Tibial artery (tissue), 4 donors: Measurements from ENCODE around the gene FNDC3B.

Experiments
- DNase-seq, 2 donors: peaks; one replicate each; pipeline ENCODE4 v3.0.0-alpha.2; 2019
- H3K27ac ChIP-seq, 2 donors: fragments of 200-600 bp; sonication (generic) in 1 of 2; 1 replicate in 1 of 2; 2 replicates in 1 of 2; pipeline ENCODE4 v1.5.1; 2018 to 2019; ENCODE audit warnings: mild to moderate bottlenecking in 1 of 2
- H3K27me3 ChIP-seq, 2 donors: fragments of 200-600 bp; sonication (generic) in 1 of 2; one replicate each; pipeline versions ENCODE4 v1.5.1 to v1.6.0; 2016 to 2019
- H3K36me3 ChIP-seq, 3 donors: fragments of 200-600 bp; sonication (generic) in 2 of 3; one replicate each; pipeline ENCODE4 v1.5.1; 2016 to 2019; ENCODE audit warnings: mild to moderate bottlenecking in 2 of 3
- H3K4me1 ChIP-seq, 4 donors: fragments of 200-600 bp; sonication (generic) in 2 of 4; 1 replicate in 3 of 4; 2 replicates in 1 of 4; pipeline ENCODE4 v1.5.1; 2016 to 2019
- H3K4me3 ChIP-seq, 2 donors: fragments of 200-600 bp; sonication (generic) in 1 of 2; 1 replicate in 1 of 2; 2 replicates in 1 of 2; pipeline ENCODE4 v1.5.1; 2018 to 2019; ENCODE audit warnings: mild to moderate bottlenecking in 2 of 2
- H3K9me3 ChIP-seq, 3 donors: fragments of 200-600 bp; sonication (generic) in 1 of 3; one replicate each; pipeline ENCODE4 v1.5.1; 2016 to 2019
- intact Hi-C: fragments of 100-400 bp; cut with DNase I; formaldehyde crosslinking; loops from one replicate; pipeline ENCODE4 v1.15.0; 2023; ENCODE audit warnings: low total_unique reads
- TF ChIP-seq, protein P1 (sequence below), 2 experiments: fragments of 200-600 bp in 1 of 2; fragments of 450-650 bp in 1 of 2; IDR thresholded peaks; one replicate each; pipeline ENCODE4 v1.5.1; 2017 to 2019; ENCODE audit warnings: antibody characterized with exemption in 2 of 2, mild to moderate bottlenecking in 1 of 2, moderate library complexity in 1 of 2

The FNDC3B gene

DNA sequence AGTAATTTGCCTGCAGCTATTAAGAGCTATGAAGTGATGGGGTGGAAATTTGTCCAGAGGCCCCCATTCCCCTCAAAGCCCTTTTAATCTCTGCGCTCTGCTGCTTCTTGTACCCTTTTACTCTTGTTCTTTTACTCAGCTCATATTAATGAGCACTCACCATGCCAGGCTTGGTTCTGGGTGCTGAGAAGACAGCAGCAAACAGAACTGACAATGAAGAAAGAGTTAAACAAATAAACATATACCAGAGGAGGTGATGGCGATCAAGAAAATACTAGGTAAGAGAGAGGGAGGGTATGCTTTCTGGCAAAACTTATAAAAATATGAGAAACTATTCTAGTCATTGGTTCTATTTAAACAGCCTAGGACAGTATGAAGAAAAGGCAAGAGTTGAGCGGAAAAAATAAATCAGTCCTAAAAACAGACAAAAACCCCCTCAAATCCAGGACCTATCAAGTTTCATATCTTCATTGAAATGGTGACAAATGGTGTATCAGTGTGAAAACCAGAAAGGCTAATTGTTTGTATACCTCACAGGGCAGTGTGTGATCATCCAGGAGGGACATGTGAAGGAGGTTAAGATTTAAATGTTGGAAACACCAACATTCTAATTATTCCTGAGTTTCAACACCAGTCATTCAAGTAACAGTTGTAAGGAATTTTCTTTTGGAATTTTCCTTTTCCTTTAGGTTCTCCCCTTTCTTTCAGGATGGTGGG is 144.9 kb downstream of the FNDC3B start:
- Histone ChIP-seq H3K27ac (no peak overlapping the region), H3K9me3 (no peaks in the 10 kb centered on the region), H3K4me1 (peaks cover 0 to 65% (median 20%) of the 10 kb centered on the region in 4 donors), H3K4me3 (no peak overlapping the region), H3K27me3 (no peaks in the 10 kb centered on the region), H3K36me3 (no peaks in the 10 kb centered on the region)
- DNase-seq, result no peak
- TF ChIP-seq, protein P1, sequence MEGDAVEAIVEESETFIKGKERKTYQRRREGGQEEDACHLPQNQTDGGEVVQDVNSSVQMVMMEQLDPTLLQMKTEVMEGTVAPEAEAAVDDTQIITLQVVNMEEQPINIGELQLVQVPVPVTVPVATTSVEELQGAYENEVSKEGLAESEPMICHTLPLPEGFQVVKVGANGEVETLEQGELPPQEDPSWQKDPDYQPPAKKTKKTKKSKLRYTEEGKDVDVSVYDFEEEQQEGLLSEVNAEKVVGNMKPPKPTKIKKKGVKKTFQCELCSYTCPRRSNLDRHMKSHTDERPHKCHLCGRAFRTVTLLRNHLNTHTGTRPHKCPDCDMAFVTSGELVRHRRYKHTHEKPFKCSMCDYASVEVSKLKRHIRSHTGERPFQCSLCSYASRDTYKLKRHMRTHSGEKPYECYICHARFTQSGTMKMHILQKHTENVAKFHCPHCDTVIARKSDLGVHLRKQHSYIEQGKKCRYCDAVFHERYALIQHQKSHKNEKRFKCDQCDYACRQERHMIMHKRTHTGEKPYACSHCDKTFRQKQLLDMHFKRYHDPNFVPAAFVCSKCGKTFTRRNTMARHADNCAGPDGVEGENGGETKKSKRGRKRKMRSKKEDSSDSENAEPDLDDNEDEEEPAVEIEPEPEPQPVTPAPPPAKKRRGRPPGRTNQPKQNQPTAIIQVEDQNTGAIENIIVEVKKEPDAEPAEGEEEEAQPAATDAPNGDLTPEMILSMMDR (IDR thresholded peaks at IDR 0.05), result no peak
- intact Hi-C loops, result no loop called here

DNA sequence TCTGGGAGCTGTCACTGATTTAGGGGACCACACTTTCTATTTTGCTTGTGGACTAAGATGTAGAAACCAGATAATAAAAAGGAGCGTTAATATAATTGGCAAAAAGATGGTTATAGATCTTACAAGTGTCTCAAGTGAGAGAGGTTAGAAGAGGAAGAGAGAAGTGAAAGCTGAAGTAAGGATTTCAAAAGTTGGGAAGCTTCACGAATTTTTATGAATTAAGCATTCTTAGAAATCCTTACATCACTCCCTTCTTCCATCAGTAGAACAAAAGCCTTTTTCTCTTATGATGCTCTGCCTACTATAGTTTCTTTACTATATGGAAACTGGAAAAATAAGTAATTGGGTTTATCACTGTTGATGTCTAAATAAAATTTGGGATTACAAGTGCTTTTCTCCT is 146.5 kb downstream of the FNDC3B start:
- TF ChIP-seq, protein P1 (IDR thresholded peaks at IDR 0.05), result no peak
- intact Hi-C loops, result no loop called here
- Histone ChIP-seq H3K27me3 (no peaks in the 10 kb centered on the region), H3K4me1 (peaks cover 0 to 53% (median 14%) of the 10 kb centered on the region in 4 donors), H3K36me3 (no peaks in the 10 kb centered on the region), H3K4me3 (no peak overlapping the region), H3K27ac (no peak overlapping the region), H3K9me3 (no peaks in the 10 kb centered on the region)
- DNase-seq, result no peak

DNA sequence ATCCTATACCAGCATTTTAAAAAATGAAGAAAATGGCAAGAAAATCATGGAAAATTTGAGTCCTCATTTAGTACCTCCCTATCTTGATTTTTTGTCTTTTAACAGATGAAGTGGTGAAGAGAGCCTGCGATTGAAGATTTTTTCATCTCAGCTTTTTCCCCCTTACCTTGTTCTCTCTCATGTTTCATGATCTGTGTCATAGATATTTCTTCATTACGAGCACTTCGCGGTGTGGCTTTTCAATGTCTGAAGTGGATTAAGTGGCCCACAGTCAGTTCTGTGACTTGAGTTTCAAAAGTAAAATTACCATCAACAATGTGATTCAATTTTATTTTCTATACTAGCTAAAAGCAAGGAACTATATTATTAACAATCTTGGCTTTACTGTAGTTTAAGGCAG is 147.2 kb downstream of the FNDC3B start:
- Histone ChIP-seq H3K27me3 (no peaks in the 10 kb centered on the region), H3K9me3 (no peaks in the 10 kb centered on the region), H3K36me3 (no peaks in the 10 kb centered on the region), H3K4me3 (no peak overlapping the region), H3K27ac (no peak overlapping the region), H3K4me1 (peaks cover 0 to 47% (median 14%) of the 10 kb centered on the region in 4 donors)
- no peak for DNase-seq
- TF ChIP-seq, protein P1 (IDR thresholded peaks at IDR 0.05), result no peak
- intact Hi-C loops, result no loop called here

DNA sequence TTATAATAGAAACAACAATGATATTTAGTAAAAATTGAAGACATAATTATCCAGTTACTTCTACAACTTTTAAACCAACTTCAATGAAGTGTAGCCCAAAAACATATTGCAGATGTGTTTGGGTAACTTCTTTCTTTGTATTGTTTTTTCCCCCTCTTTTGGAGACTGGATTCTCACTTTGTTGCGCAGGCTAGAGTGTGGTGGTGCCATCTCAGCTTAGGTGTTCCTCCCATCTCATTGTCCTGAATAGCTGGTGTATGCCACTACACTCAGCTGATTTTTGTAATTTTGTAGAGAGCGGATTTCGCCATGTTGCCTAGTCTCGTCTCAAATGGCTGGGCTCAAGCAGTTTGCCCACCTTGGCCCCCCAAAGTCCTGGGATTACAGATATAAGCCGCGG is 148.1 kb downstream of the FNDC3B start:
- H3K4me3 ChIP-seq, result no peak overlapping the region
- intact Hi-C loops, result no loop called here
- no peak overlapping the region for H3K27ac ChIP-seq
- no peaks in the 10 kb centered on the region for H3K36me3 ChIP-seq
- H3K9me3 ChIP-seq, result no peaks in the 10 kb centered on the region
- TF ChIP-seq, protein P1 (IDR thresholded peaks at IDR 0.05), result no peak
- peaks cover 0 to 42% (median 5%) of the 10 kb centered on the region in 4 donors for H3K4me1 ChIP-seq
- H3K27me3 ChIP-seq, result no peaks in the 10 kb centered on the region
- no peak for DNase-seq

DNA sequence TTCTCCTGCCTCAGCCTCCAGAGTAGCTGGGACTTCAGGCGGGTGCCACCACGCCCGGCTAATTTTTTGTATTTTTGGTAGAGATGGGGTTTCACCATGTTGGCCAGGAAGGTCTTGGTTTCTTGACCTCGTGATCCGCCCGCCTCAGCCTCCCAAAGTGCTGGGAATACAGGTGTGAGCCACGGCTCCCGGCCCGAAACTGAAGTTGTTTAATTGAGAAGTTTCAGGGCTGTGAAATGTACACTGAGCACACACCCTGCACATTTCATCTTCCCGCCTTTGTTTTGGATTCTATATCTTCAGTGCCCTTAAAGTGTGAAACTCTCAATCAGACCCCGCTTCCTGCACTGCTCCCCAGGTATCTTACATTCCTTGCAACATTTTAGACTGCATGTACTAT is 149.1 kb downstream of the FNDC3B start:
- TF ChIP-seq, protein P1 (IDR thresholded peaks at IDR 0.05), result no peak
- H3K27me3 ChIP-seq, result no peaks in the 10 kb centered on the region
- DNase-seq, result no peak
- H3K9me3 ChIP-seq, result no peaks in the 10 kb centered on the region
- no peak overlapping the region for H3K27ac ChIP-seq
- H3K36me3 ChIP-seq, result no peaks in the 10 kb centered on the region
- no peak overlapping the region for H3K4me3 ChIP-seq
- H3K4me1 ChIP-seq, result peaks cover 0 to 40% (median 3%) of the 10 kb centered on the region in 4 donors
- intact Hi-C loops, result no loop called here
